Upper lobe of left lung (tissue), 4 donors: ENCODE measurements around the gene CNPY1.

Experiments
- CTCF ChIP-seq, 6 experiments: fragments of 450-650 bp in 4 of 6; fragments of 200-600 bp in 2 of 6; sonication (generic) in 2 of 6; IDR thresholded peaks; one replicate each; pipeline ENCODE4 v1.5.1; 2016 to 2019; ENCODE audit warnings: antibody characterized with exemption in 6 of 6
- EP300 ChIP-seq, 4 donors: sonication (generic); formaldehyde crosslinking; IDR thresholded peaks; one replicate each; pipeline ENCODE4 v1.5.1; 2017; ENCODE audit warnings: antibody characterized with exemption in 4 of 4, control low read depth in 2 of 4
- POLR2A ChIP-seq, 4 donors: fragments of 450-650 bp; IDR thresholded peaks; one replicate each; pipeline ENCODE4 v1.5.1; 2016 to 2017; ENCODE audit warnings: antibody characterized with exemption in 4 of 4, mild to moderate bottlenecking in 2 of 4

- no peak for TF ChIP-seq EP300 (IDR thresholded peaks at IDR 0.05)
- no peak for TF ChIP-seq POLR2A (IDR thresholded peaks at IDR 0.05)
- TF ChIP-seq CTCF (IDR thresholded peaks at IDR 0.05) = no peak
These were observed 11.7 kb downstream of the CNPY1 start for GRCh38 chr7:155534691-155535090.
